Activated CD8-positive, alpha-beta memory T cell treated with anti-CD3 and anti-CD28 coated beads for 4 hours (primary cell): ENCODE data around the gene EFHC1.
A peak's percentile ranks its signal among the peaks of the same experiment; 100 is the strongest.
"Not testable (repeated sequence)": the region's sequence is repeated elsewhere in the genome, so short reads cannot be mapped to it uniquely, and the experiment has no call there.

Source experiments
- DNase-seq, 2 donors: peaks; one replicate each; pipeline ENCODE4 v3.0.0-alpha.2; 2020; ENCODE audit warnings: low read depth in 2 of 2

The EFHC1 gene, protein sequence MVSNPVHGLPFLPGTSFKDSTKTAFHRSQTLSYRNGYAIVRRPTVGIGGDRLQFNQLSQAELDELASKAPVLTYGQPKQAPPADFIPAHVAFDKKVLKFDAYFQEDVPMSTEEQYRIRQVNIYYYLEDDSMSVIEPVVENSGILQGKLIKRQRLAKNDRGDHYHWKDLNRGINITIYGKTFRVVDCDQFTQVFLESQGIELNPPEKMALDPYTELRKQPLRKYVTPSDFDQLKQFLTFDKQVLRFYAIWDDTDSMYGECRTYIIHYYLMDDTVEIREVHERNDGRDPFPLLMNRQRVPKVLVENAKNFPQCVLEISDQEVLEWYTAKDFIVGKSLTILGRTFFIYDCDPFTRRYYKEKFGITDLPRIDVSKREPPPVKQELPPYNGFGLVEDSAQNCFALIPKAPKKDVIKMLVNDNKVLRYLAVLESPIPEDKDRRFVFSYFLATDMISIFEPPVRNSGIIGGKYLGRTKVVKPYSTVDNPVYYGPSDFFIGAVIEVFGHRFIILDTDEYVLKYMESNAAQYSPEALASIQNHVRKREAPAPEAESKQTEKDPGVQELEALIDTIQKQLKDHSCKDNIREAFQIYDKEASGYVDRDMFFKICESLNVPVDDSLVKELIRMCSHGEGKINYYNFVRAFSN

DNA sequence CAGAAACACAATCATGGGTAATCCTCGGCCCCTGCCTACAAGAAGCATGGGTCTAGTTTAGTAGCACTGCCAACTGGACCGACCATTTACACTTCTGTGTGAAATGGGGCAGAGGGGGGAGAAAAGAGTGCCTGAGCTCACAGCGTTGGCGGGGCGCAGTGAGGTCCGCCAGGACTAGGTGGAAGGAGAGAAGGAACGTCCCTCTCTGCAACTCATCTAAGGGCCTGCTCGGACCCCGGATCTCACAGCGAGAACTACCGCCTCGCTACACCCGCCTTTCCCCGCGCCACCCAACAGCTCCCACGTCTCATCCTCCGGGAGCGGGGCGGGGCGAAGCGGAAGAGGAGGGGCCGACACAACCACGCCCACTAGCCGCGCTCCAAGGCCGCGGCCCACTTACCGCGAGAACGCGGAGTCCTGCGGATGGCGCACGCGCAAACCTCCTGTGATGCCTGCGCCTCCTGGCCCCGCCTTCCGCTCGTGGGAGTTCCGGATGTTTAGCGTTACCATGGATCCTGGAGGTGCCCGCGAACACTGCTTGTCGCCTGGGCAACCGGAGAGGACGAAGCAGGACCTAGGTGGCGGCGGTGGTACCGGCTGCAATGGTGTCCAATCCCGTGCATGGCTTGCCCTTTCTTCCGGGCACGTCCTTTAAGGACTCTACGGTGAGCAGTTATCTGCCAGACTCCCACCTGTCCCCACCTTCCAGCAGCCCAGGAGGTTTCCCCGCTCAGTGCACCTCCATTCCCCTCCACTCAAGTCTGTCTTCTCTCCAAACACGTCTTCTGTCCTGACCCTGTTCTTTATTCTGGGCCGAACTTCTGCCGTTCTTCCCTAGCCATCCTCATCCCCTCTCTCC, at the start of gene EFHC1:
Gene EFHC1, plus strand, starts transcription at position 534 of the 859 bp plus-strand sequence. Its CDS starts 69 bp downstream, at position 603.
- DNase-seq: peak; percentile 95 to 96

DNA sequence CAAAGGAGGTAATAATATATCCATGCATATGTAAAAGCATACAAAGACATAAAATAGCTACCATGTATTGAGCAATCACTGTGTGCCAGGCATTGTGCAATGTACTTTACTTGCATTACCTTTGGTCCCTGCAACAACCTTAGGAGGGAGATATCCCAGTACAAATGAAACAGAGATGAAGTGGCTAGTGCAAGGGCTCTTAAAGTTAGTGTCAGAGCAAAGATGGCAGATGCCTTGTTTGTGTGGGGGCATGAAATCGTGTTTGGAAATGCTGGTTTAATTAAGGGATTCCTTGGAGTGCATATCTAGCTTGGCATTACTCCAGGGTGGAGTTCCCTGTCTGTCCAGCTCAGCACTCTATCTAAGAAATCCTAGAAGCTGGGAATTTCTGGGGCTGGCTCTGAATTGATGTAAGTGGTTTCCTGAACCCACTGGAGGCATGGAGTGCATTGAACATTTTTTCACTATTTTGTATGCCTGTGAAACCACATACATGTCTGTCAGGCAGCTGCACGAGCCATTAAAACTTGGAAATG, 48.4 kb upstream of the EFHC1 start:
- DNase-seq: no peak

GRCh38 chr6:52373151-52373690, 46.9 kb upstream of the EFHC1 start:
- DNase-seq: no peak

GRCh38 chr6:52374247-52374646, 45.9 kb upstream of the EFHC1 start:
- DNase-seq: no peak

DNA sequence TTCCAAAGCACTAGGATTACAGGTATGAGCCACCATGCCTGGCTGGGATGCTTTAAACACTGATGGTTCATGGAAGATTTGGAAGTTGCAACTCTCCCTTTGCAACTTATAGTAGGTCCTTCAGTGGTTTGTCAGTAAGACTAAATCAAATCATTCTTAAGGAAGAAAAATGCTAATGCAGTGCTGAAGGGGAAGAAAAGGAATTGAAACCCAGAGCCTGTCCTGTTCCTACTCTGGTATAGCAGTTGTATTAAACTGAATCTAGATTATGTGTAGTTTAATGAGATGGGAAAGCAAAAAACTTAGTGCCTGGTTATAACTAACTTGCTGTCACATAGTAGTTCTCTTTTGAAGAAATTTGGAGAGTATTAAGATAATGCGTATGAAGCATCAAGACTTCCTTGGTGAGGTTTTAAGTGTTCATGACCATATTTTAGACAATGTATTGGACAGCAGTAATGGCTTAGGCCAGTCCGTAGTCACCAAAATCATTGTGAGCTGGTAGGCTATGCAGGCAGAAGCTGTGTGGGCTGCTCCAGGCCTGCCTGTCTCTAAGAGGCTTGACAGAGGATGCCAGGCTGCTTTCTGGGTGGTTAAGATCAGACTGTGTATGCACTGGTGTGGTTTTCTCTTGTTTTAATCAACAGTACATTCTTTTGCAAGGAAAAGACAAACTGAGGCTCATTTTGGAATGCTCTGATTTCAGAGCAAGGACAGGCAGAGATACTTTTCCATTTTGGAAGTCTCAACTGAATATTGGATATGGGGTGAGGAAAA, 44.2 kb upstream of the EFHC1 start:
- DNase-seq: no peak

DNA sequence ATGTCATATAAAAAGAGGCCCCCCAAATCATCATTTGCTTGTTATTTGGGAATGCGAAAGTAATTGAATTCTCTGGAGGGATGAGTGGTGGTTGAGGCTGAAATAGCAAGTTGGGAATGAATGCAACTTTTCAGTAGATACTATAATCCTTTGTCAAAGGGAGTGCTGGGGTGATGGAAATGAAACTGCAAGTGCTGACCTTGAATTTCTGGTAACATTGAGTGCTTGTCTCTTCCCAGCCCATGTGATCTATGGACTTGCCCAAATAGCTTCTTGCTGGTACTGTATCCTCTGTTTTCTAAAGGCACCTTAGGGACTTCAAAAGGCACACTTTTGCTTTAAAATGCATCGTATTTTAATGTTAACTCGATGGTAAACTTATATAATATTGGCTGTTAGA, 43.4 kb upstream of the EFHC1 start:
- no peak for DNase-seq

DNA sequence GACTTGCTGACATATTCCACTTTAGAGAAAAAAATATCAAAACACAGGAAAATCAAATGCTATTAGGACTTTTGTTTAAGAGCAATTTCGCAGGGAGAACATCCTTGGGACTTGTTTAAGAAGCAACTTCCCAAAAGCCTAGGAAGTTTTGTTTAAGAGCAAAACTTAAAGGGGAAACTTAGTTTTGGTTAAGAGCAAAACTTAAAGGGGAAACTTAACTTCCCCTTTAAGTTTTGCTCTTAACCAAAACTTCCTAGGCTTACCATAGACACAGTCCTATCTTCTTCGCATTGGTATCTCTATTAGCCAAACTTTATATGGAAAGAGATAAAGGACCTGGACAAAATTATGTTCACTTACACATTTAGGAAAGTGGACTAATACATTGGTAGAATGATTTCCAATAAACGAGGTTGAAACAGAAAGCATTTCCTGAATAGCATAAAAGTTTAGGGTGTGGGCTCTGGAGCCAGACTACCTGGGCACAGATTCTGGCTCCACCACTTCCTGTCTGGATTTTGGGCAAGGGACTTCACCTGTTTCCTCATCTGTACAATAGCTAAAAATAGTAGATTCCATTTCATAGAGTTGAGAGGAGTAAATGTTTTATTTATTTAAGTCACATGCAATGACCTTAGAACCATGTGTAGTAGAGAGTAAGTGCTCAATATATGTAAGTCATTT, 42.5 kb upstream of the EFHC1 start:
- no peak for DNase-seq

GRCh38 chr6:52381249-52381648, 38.9 kb upstream of the EFHC1 start:
- no peak for DNase-seq

- no peak for DNase-seq
Measured at GRCh38 chr6:52384145-52384766, 35.9 kb upstream of the EFHC1 start.

DNA sequence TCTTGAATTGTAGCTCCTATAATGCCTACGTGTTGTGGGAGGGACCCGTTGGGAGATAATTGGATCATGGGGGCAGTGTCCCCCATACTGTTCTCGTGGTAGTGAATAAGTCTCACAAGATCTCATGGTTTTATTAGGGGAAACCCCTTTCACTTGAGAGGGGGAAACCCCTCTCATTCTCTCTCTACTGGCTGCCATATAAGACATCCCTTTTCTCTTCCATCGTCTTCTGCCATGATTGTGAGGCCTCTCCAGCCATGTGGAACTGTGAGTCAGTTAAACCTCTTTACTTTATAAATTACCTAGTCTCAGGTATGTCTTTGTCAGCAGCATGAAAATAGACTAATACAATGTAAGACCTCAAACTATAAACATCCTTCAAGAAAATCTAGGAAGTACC, 35.1 kb upstream of the EFHC1 start:
- no peak for DNase-seq

- not testable (repeated sequence) for DNase-seq
Measured at GRCh38 chr6:52388119-52388518, 32.0 kb upstream of the EFHC1 start.

- no peak for DNase-seq
Measured at GRCh38 chr6:52388790-52389189, 31.4 kb upstream of the EFHC1 start.

GRCh38 chr6:52389264-52389625, 30.9 kb upstream of the EFHC1 start:
- no peak for DNase-seq

DNA sequence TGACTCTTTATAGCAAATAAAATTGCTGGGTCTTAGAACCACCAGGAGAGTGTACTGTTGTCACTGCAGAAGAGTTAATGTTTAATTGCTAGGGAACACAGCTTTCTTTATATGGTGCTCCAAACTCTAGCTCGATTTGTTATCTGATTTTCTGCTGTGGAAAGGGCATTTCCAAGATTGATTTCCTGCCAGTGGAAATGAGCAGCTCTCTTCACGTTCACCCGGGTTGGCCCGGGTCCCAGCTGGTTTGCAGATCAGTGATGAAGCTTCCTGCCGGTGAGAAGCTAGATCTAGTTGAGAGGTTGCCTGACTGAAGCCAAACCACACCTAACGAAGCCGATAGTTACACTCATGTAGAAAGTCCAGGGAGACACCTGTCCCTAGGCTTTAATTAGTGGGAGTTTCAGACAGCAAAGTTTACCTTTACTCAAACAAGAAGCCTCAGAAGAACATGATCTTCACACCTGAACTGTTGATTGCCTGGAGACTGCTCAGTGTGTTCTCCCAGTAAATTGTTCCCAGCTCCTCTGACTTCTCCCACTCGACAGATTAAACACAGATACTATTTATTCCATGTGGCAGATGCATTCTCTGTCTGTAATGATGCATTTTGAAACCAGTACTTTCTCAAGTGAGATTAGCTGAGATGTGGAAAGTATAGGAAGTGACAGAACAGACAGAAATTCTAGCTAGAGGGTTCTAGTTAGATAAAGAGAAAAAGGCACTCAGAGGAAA, 30.3 kb upstream of the EFHC1 start:
- DNase-seq: no peak

GRCh38 chr6:52390361-52390727, 29.8 kb upstream of the EFHC1 start:
- peak; percentile 31 to 50 for DNase-seq

DNA sequence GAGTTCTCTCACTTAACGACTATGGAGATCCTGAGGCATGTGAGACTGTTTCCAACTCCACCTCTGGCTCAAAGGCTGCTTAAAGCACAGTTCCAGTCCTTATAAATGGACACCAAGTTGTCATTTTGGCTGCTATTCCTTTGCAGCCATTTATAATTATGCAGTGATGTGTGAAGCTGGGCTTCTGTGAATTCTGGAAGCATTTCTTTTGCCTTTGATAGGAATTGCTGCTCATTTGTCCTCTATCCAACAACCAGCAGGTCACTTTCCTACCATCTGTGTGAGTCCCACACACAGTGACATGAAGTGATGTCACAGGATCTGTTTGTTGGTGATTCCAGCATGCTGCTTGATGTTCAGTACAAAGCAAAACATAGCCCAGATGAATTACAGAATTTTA, 28.5 kb upstream of the EFHC1 start:
- DNase-seq: no peak

GRCh38 chr6:52392944-52393343, 27.2 kb upstream of the EFHC1 start:
- no peak for DNase-seq

- DNase-seq: no peak
Measured at GRCh38 chr6:52393780-52394179, 26.4 kb upstream of the EFHC1 start.

DNA sequence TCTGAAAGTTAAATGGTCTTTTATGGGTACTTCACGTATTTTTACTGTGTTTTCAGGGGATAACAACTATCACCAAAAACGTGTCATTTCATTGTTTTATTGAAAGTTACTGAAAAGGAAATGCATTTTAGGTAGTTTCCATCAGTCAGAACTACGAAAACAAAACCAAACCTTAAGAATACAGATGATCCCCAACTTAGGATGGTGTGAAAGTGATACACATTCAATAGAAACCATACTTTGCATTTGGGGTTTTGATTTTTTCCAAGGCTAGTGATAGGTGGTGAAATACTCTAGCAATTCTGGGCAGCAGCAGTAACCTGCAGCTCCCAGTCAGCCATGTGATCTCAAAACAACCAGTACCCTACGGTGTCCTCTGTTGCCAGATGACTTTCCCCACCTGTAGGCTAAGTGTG, 25.9 kb upstream of the EFHC1 start:
- DNase-seq: no peak
